ENCODE data around the gene THUMPD1. TPM values are rescaled to one million over a fixed set of nuclear protein-coding genes. Genes with fewer than 3 reads are reported as not detected.

The THUMPD1 gene
- total RNA-seq (2021; fragmentation: NEBNext Ultra II Directional; extraction: Animal tissue kit (Norgen Biotek cat#: 25700)) (46.9 and 49.4 TPM in 2 replicates), polyA plus RNA-seq (2011; rRNA removed) (31.6 and 51.3 TPM in 2 replicates), polyA minus RNA-seq (2011; rRNA and poly(A)+ RNA removed) (38.8 and 57.4 TPM in 2 replicates)
- polyA plus RNA-seq (2011; cell fraction: cytosol; rRNA removed): 37.1 TPM
- 41.2 TPM for polyA plus RNA-seq (2011; cell fraction: nucleus; rRNA removed)
- polyA plus RNA-seq (2012, experiment 1 of 2): 22.6 to 33.6 TPM (median 27.5 TPM) in 4 replicates
- polyA plus RNA-seq (2012, experiment 2 of 2): 2.3 TPM
- polyA plus RNA-seq (2013, experiment 1 of 2): 42.2 TPM
- 37.4 TPM for polyA plus RNA-seq (2013, experiment 2 of 2)
- 45.5 TPM for polyA minus RNA-seq (2011; cell fraction: cytosol; rRNA and poly(A)+ RNA removed)
- 123 TPM for polyA minus RNA-seq (2011; cell fraction: nucleus; rRNA and poly(A)+ RNA removed)
- long read RNA-seq, experiment 1, full-length matches to known transcripts: 9 of 48 reads
- long read RNA-seq, experiment 1, partial matches to known transcripts: 4 of 48 reads
- long read RNA-seq, experiment 1, other reads (novel, unspliced or antisense): 35 of 48 reads
- long read RNA-seq, experiment 2, full-length matches to known transcripts: 11 of 13 reads
- long read RNA-seq, experiment 2, partial matches to known transcripts: 1 of 13 reads
- long read RNA-seq, experiment 2, other reads (novel, unspliced or antisense): 1 of 13 reads

- Histone ChIP-seq H2BK20ac (ENCODE audit: low read length) (no peak within 1 kb of the TSS), H4K91ac (replicated peaks; ENCODE audit: insufficient read length, low read length) (peak within 1 kb of the TSS; percentile 98), H4K20me1 (replicated peaks in 1 of 2; ENCODE audit: control insufficient read depth in 1 of 2, insufficient read depth in 2 of 2, low read length in 2 of 2) (peaks cover 2 to 12% of the 10 kb centered on the region in 2 experiments), H2BK15ac (ENCODE audit: low read length) (peak within 1 kb of the TSS; percentile 61; the same call in 1 of the 2 replicates), H2BK120ac (replicated peaks; ENCODE audit: low read depth, low read length) (peak within 1 kb of the TSS; percentile 43), H3K9me3 (ENCODE audit: insufficient read depth in 2 of 2, low read depth in 1 of 2, low read length in 1 of 2) (peaks cover 4 to 7% of the 10 kb centered on the region in 2 experiments; a peak in 3 of 4 replicates), H3K18ac (ENCODE audit: extremely low read depth, low read length) (peak within 1 kb of the TSS; percentile 96), H4K5ac (ENCODE audit: insufficient read length, low read depth, low read length) (peak within 1 kb of the TSS; percentile 95), H2BK5ac (ENCODE audit: low read depth, low read length) (peak within 1 kb of the TSS; percentile 98), H3K36me3 (ENCODE audit: control insufficient read depth in 2 of 4, insufficient read depth in 4 of 4, low read length in 3 of 4) (peaks cover 6 to 20% (median 14%) of the 10 kb centered on the region in 4 experiments; a peak in 7 of 8 replicates), H3K56ac (replicated peaks; ENCODE audit: insufficient read length, low read depth, low read length) (peak within 1 kb of the TSS; percentile 64), H3K23me2 (ENCODE audit: low read depth, low read length) (peaks cover 3% of the 10 kb centered on the region; the same call in 1 of the 2 replicates), H2BK12ac (ENCODE audit: low read depth, low read length) (peak within 1 kb of the TSS; percentile 75; the same call in 1 of the 2 replicates), H3K14ac (ENCODE audit: insufficient read length) (no peak within 1 kb of the TSS), H2AFZ (ENCODE audit: low read length) (peak within 1 kb of the TSS; percentile 100; the same call in 1 of the 2 replicates), H3K4me3 (ENCODE audit: extremely low read depth in 1 of 4, insufficient read depth in 2 of 4, low read depth in 3 of 4, low read length in 4 of 4) (peak within 1 kb of the TSS; percentile 88 to 95 (median 92)), H3K4ac (replicated peaks; ENCODE audit: insufficient read length, low read depth, low read length) (peak within 1 kb of the TSS; percentile 96), H3K79me1 (ENCODE audit: low read depth, low read length) (peaks cover 3% of the 10 kb centered on the region), H3K4me2 (ENCODE audit: insufficient read depth in 1 of 2, low read depth in 2 of 2, low read length in 2 of 2) (peak within 1 kb of the TSS; percentile 76 to 91), H3K4me1 (replicated peaks in 1 of 4; ENCODE audit: control insufficient read depth in 3 of 4, insufficient read depth in 4 of 4, low read length in 3 of 4) (no peaks in the 10 kb centered on the region; a peak in 2 of 7 replicates), H3K79me2 (ENCODE audit: control insufficient read depth in 1 of 2, insufficient read depth in 2 of 2, low read length in 2 of 2) (peaks cover 7 to 29% of the 10 kb centered on the region in 2 experiments), H3K9ac (replicated peaks in 1 of 4; ENCODE audit: extremely low read depth in 1 of 4, low read depth in 3 of 4, low read length in 3 of 4) (peak within 1 kb of the TSS; percentile 91 to 95 (median 93)), H2AK5ac (ENCODE audit: low read depth, low read length) (no peak within 1 kb of the TSS), H3K27ac (ENCODE audit: low read depth, low read length) (peak within 1 kb of the TSS; percentile 85; the same call in 1 of the 2 replicates), H4K8ac (ENCODE audit: extremely low read depth, insufficient read depth, low read length) (peak within 1 kb of the TSS; percentile 99), H3K23ac (ENCODE audit: insufficient read length) (no peak within 1 kb of the TSS), H3K27me3 (replicated peaks in 1 of 4; ENCODE audit: control insufficient read depth in 3 of 4, extremely low read depth in 1 of 4, insufficient read depth in 3 of 4, low read length in 3 of 4) (no peaks in the 10 kb centered on the region)
- 9% methylated on average over 25 of the region's 42 CpGs; no CpG with 5 or more reads in 1 of the 2 experiments for WGBS, 2 experiments (ENCODE audit: extremely low coverage in 1 of 2, insufficient coverage in 1 of 2, insufficient read length in 1 of 2, insufficient replicate concordance in 2 of 2, low coverage in 1 of 2, low lambda C conversion rate in 2 of 2, missing lambda C conversion rate in 1 of 2)
- no peak for FAIRE-seq
- CTCF ChIA-PET (ENCODE audit: partially characterized antibody): no interaction called here
- DNase-seq (ENCODE audit: low read depth in 1 of 2, low spot score in 2 of 2): peak; percentile 88 to 98
- POLR2A ChIA-PET (ENCODE audit: partially characterized antibody): interaction anchor here (0.6 to 3.2 kb wide), 6 partner anchors 10 to 65 kb away, joined by 3 to 17 read pairs (median 3); partner anchors contain the start of genes ERI2 and REXO5
- TF ChIP-seq CBX8 (IDR thresholded peaks at IDR 0.05; ENCODE audit: borderline replicate concordance, low read depth, low read length) (no peak), RNF2 (IDR thresholded peaks at IDR 0.05; ENCODE audit: borderline replicate concordance, low read depth, low read length, missing control alignments, poor library complexity, severe bottlenecking) (no peak), JUND (IDR thresholded peaks at IDR 0.05; ENCODE audit: low read length) (no peak), FOSL1 (IDR thresholded peaks at IDR 0.05; ENCODE audit: insufficient read depth, low read depth, low read length) (peak; percentile 93), KDM4A (IDR thresholded peaks at IDR 0.05; ENCODE audit: low read depth, low read length, severe bottlenecking) (peak; percentile 100), EP300 (IDR thresholded peaks at IDR 0.05; ENCODE audit: borderline replicate concordance in 1 of 2, low read depth in 2 of 2, low read length in 2 of 2) (no peak), MAFK (IDR thresholded peaks at IDR 0.05; ENCODE audit: low read depth, low read length) (no peak)
Observed at GRCh38 chr16:20741554-20742285, at the start of gene THUMPD1. THUMPD1 (minus strand) TSS chr16:20741818; CDS start chr16:20741739, 79 bp downstream.
